MM.1S (cell line): ENCODE measurements around the gene ADCK2.

ENCODE experiments used
- DNase-seq: peaks from one replicate; pipeline ENCODE4 v3.0.0-alpha.2; 2015
- H2AFZ ChIP-seq: fragments of 300-600 bp; sonication (generic); 2 replicates; pipeline ENCODE4 v1.6.0; 2016; ENCODE audit warnings: antibody characterized with exemption, low read length
- H3F3A ChIP-seq: fragments of 300-600 bp; sonication (generic); 2 replicates; pipeline ENCODE4 v1.6.1; 2016; ENCODE audit warnings: mild to moderate bottlenecking, antibody characterized with exemption, low read length, moderate library complexity, mixed read lengths; ENCODE audit not compliant: insufficient read depth
- H3K27ac ChIP-seq: fragments of 300-600 bp; sonication (generic); 2 replicates; pipeline ENCODE4 v1.5.1; 2016; ENCODE audit warnings: mild to moderate bottlenecking, low read length
- H3K27me3 ChIP-seq: fragments of 300-600 bp; sonication (generic); replicated peaks from 2 replicates; pipeline ENCODE4 v1.6.0; 2016; ENCODE audit warnings: low read length; ENCODE audit not compliant: insufficient read depth
- H3K36me3 ChIP-seq: fragments of 300-600 bp; sonication (generic); replicated peaks from 2 replicates; pipeline ENCODE4 v1.6.1; 2016; ENCODE audit warnings: mild to moderate bottlenecking, low read length, mixed read lengths; ENCODE audit not compliant: insufficient read depth
- H3K4me1 ChIP-seq: fragments of 300-600 bp; sonication (generic); 2 replicates; pipeline ENCODE4 v1.6.1; 2016; ENCODE audit warnings: low read length, mixed read lengths
- H3K4me2 ChIP-seq: fragments of 300-600 bp; sonication (generic); 2 replicates; pipeline ENCODE4 v1.6.0; 2016; ENCODE audit warnings: low read depth, low read length
- H3K4me3 ChIP-seq: fragments of 300-600 bp; sonication (generic); 2 replicates; pipeline ENCODE4 v1.5.1; 2016; ENCODE audit warnings: low read length, mixed read lengths
- H3K79me2 ChIP-seq: fragments of 300-600 bp; sonication (generic); 2 replicates; pipeline ENCODE4 v1.6.1; 2016; ENCODE audit warnings: mixed run types, low read length, mixed read lengths
- H3K9ac ChIP-seq: fragments of 300-600 bp; sonication (generic); 2 replicates; pipeline ENCODE4 v1.6.1; 2016; ENCODE audit warnings: low read length, mixed read lengths
- H3K9me2 ChIP-seq: fragments of 300-600 bp; sonication (generic); replicated peaks from 2 replicates; pipeline ENCODE4 v1.6.1; 2016; ENCODE audit warnings: mild to moderate bottlenecking, low read length, mixed read lengths; ENCODE audit not compliant: insufficient read depth
- H3K9me3 ChIP-seq: fragments of 300-600 bp; sonication (generic); replicated peaks from 2 replicates; pipeline ENCODE4 v1.6.1; 2016; ENCODE audit warnings: mild to moderate bottlenecking, low read length, mixed read lengths; ENCODE audit not compliant: insufficient read depth
- H4K20me1 ChIP-seq: fragments of 300-600 bp; sonication (generic); 2 replicates; pipeline ENCODE4 v1.6.1; 2016; ENCODE audit warnings: mild to moderate bottlenecking, low read length, moderate library complexity, mixed read lengths; ENCODE audit not compliant: insufficient read depth
- CTCF ChIP-seq: fragments of 300-600 bp; sonication (generic); IDR thresholded peaks from 2 replicates; pipeline ENCODE4 v1.5.1; 2016; ENCODE audit warnings: antibody characterized with exemption, low read length, mixed read lengths
- EZH2 ChIP-seq: fragments of 300-600 bp; sonication (generic); optimal IDR thresholded peaks from 2 replicates; pipeline ENCODE3; 2017; ENCODE audit warnings: low read depth, mild to moderate bottlenecking, antibody characterized with exemption, low read length, mixed read lengths
- EZH2phosphoT487 ChIP-seq: fragments of 300-600 bp; sonication (generic); IDR thresholded peaks from 2 replicates; pipeline ENCODE4 v1.6.1; 2018; ENCODE audit warnings: antibody characterized with exemption, low read length

ADCK2 gene

GRCh38 chr7:140645166-140645900 is 27.4 kb upstream of the ADCK2 start:
- H3K4me1 ChIP-seq: no peaks in the 10 kb centered on the region
- H3K4me3 ChIP-seq: no peak overlapping the region
- no peak overlapping the region for H2AFZ ChIP-seq
- no peak for DNase-seq
- no peaks in the 10 kb centered on the region for H3F3A ChIP-seq
- no peaks in the 10 kb centered on the region for H3K36me3 ChIP-seq
- no peak for TF ChIP-seq EZH2
- TF ChIP-seq CTCF: peak; percentile 41
- no peak for TF ChIP-seq EZH2phosphoT487
- H3K27me3 ChIP-seq: peaks cover 26% of the 10 kb centered on the region
- H3K9me3 ChIP-seq: no peaks in the 10 kb centered on the region
- H3K4me2 ChIP-seq: no peak overlapping the region
- H3K27ac ChIP-seq: no peak overlapping the region
- H4K20me1 ChIP-seq: no peaks in the 10 kb centered on the region
- no peak overlapping the region for H3K9ac ChIP-seq
- no peaks in the 10 kb centered on the region for H3K9me2 ChIP-seq
- no peaks in the 10 kb centered on the region for H3K79me2 ChIP-seq

GRCh38 chr7:140646931-140647647 is 25.7 kb upstream of the ADCK2 start:
- peak; percentile 57 for DNase-seq

GRCh38 chr7:140649556-140650205 is 23.1 kb upstream of the ADCK2 start:
- Histone ChIP-seq H3K79me2 (no peaks in the 10 kb centered on the region), H3K27me3 (no peaks in the 10 kb centered on the region), H3K36me3 (no peaks in the 10 kb centered on the region), H3K4me1 (no peaks in the 10 kb centered on the region), H3K4me3 (no peak overlapping the region), H4K20me1 (no peaks in the 10 kb centered on the region), H3F3A (no peaks in the 10 kb centered on the region), H2AFZ (no peak overlapping the region), H3K4me2 (no peak overlapping the region), H3K9me3 (no peaks in the 10 kb centered on the region), H3K27ac (no peak overlapping the region), H3K9ac (no peak overlapping the region), H3K9me2 (no peaks in the 10 kb centered on the region)
- DNase-seq: no peak
- no peak for TF ChIP-seq EZH2
- no peak for TF ChIP-seq CTCF
- no peak for TF ChIP-seq EZH2phosphoT487

More at GRCh38 chr7:140646931-140647647, 25.7 kb upstream of the ADCK2 start:
- Histone ChIP-seq H3K9ac (no peak overlapping the region), H3K27me3 (peaks cover 12% of the 10 kb centered on the region), H4K20me1 (no peaks in the 10 kb centered on the region), H3K9me3 (no peaks in the 10 kb centered on the region), H3K79me2 (no peaks in the 10 kb centered on the region), H3F3A (no peaks in the 10 kb centered on the region), H3K4me2 (no peak overlapping the region), H3K27ac (no peak overlapping the region), H3K4me1 (no peaks in the 10 kb centered on the region), H2AFZ (no peak overlapping the region), H3K9me2 (no peaks in the 10 kb centered on the region), H3K36me3 (no peaks in the 10 kb centered on the region), H3K4me3 (no peak overlapping the region)
- TF ChIP-seq CTCF: peak; percentile 75
- no peak for TF ChIP-seq EZH2
- no peak for TF ChIP-seq EZH2phosphoT487
